Activated naive CD8-positive, alpha-beta T cell (primary cell): ENCODE measurements around the gene PSMC3.

Source experiments
- H3K27ac Mint-ChIP-seq: one replicate; pipeline ENCODE4 v1.8.0; 2021; ENCODE audit warnings: mixed read lengths
- H3K27me3 Mint-ChIP-seq: one replicate; pipeline ENCODE4 v1.8.0; 2021; ENCODE audit warnings: mixed read lengths
- H3K36me3 Mint-ChIP-seq: one replicate; pipeline ENCODE4 v1.8.0; 2021; ENCODE audit warnings: mixed read lengths
- H3K4me1 Mint-ChIP-seq: one replicate; pipeline ENCODE4 v1.8.0; 2021; ENCODE audit warnings: low read depth, mixed read lengths
- H3K4me3 Mint-ChIP-seq: one replicate; pipeline ENCODE4 v1.8.0; 2021; ENCODE audit warnings: mild to moderate bottlenecking, mixed read lengths
- H3K9me3 Mint-ChIP-seq: one replicate; pipeline ENCODE4 v1.8.0; 2021; ENCODE audit warnings: low read depth, mixed read lengths

The PSMC3 gene

GRCh38 chr11:47410370-47411264 lies 15.6 kb downstream of the PSMC3 start:
- peaks cover 3% of the 10 kb centered on the region for H3K36me3 Mint-ChIP-seq
- H3K27me3 Mint-ChIP-seq = no peaks in the 10 kb centered on the region
- peaks cover 16% of the 10 kb centered on the region for H3K4me1 Mint-ChIP-seq
- no peak overlapping the region for H3K27ac Mint-ChIP-seq
- H3K9me3 Mint-ChIP-seq = no peaks in the 10 kb centered on the region
- H3K4me3 Mint-ChIP-seq = peak overlapping the region; percentile 44

GRCh38 chr11:47409440-47410369 lies 16.5 kb downstream of the PSMC3 start:
- Mint-ChIP-seq H3K27me3 (no peaks in the 10 kb centered on the region), H3K27ac (peak overlapping the region; percentile 88), H3K36me3 (peaks cover 3% of the 10 kb centered on the region), H3K4me1 (peaks cover 16% of the 10 kb centered on the region), H3K9me3 (no peaks in the 10 kb centered on the region), H3K4me3 (peak overlapping the region; percentile 92)

GRCh38 chr11:47408598-47409439 lies 17.4 kb downstream of the PSMC3 start:
- H3K9me3 Mint-ChIP-seq = no peaks in the 10 kb centered on the region
- peak overlapping the region; percentile 88 for H3K27ac Mint-ChIP-seq
- peak overlapping the region; percentile 92 for H3K4me3 Mint-ChIP-seq
- no peaks in the 10 kb centered on the region for H3K27me3 Mint-ChIP-seq
- H3K4me1 Mint-ChIP-seq = peaks cover 16% of the 10 kb centered on the region
- peaks cover 1% of the 10 kb centered on the region for H3K36me3 Mint-ChIP-seq

- Mint-ChIP-seq H3K27me3 (no peaks in the 10 kb centered on the region), H3K4me1 (peaks cover 16% of the 10 kb centered on the region), H3K36me3 (no peaks in the 10 kb centered on the region), H3K9me3 (no peaks in the 10 kb centered on the region), H3K27ac (peak within 1 kb of the TSS; percentile 97), H3K4me3 (peak within 1 kb of the TSS; percentile 92)
These were observed 18.3 kb downstream of the PSMC3 start, which contains the start of gene SLC39A13 for GRCh38 chr11:47407746-47408590. TSS of gene SLC39A13 (plus strand) at chr11:47408590. CDS start at chr11:47410095, 1,505 bp downstream.

GRCh38 chr11:47406896-47407745 lies 19.1 kb downstream of the PSMC3 start:
- Mint-ChIP-seq H3K27me3 (no peaks in the 10 kb centered on the region), H3K4me3 (peak overlapping the region; percentile 92), H3K9me3 (no peaks in the 10 kb centered on the region), H3K27ac (peak overlapping the region; percentile 97), H3K4me1 (peaks cover 16% of the 10 kb centered on the region), H3K36me3 (no peaks in the 10 kb centered on the region)

GRCh38 chr11:47403571-47403970 lies 22.7 kb downstream of the PSMC3 start:
- Mint-ChIP-seq H3K27ac (no peak overlapping the region), H3K9me3 (no peaks in the 10 kb centered on the region), H3K36me3 (no peaks in the 10 kb centered on the region), H3K4me1 (peaks cover 24% of the 10 kb centered on the region), H3K4me3 (no peak overlapping the region), H3K27me3 (no peaks in the 10 kb centered on the region)

- H3K27me3 Mint-ChIP-seq = no peaks in the 10 kb centered on the region
- peaks cover 27% of the 10 kb centered on the region for H3K4me1 Mint-ChIP-seq
- no peaks in the 10 kb centered on the region for H3K36me3 Mint-ChIP-seq
- no peaks in the 10 kb centered on the region for H3K9me3 Mint-ChIP-seq
- H3K27ac Mint-ChIP-seq = peak overlapping the region; percentile 72
- H3K4me3 Mint-ChIP-seq = no peak overlapping the region
These were observed 23.1 kb downstream of the PSMC3 start for GRCh38 chr11:47403135-47403534.

GRCh38 chr11:47400768-47401279 lies 25.4 kb downstream of the PSMC3 start:
- H3K9me3 Mint-ChIP-seq = no peaks in the 10 kb centered on the region
- H3K27ac Mint-ChIP-seq = peak overlapping the region; percentile 86
- no peaks in the 10 kb centered on the region for H3K27me3 Mint-ChIP-seq
- H3K36me3 Mint-ChIP-seq = no peaks in the 10 kb centered on the region
- H3K4me1 Mint-ChIP-seq = peaks cover 18% of the 10 kb centered on the region
- H3K4me3 Mint-ChIP-seq = peak overlapping the region; percentile 81

GRCh38 chr11:47399860-47400767 lies 26.1 kb downstream of the PSMC3 start:
- Mint-ChIP-seq H3K27ac (peak overlapping the region; percentile 86), H3K4me3 (peak overlapping the region; percentile 81), H3K36me3 (no peaks in the 10 kb centered on the region), H3K27me3 (no peaks in the 10 kb centered on the region), H3K4me1 (peaks cover 24% of the 10 kb centered on the region), H3K9me3 (no peaks in the 10 kb centered on the region)

- Mint-ChIP-seq H3K27ac (peak overlapping the region; percentile 66), H3K4me1 (peaks cover 32% of the 10 kb centered on the region), H3K9me3 (no peaks in the 10 kb centered on the region), H3K36me3 (no peaks in the 10 kb centered on the region), H3K27me3 (no peaks in the 10 kb centered on the region), H3K4me3 (peak overlapping the region; percentile 31)
These were observed 27.7 kb downstream of the PSMC3 start for GRCh38 chr11:47398551-47398950.

GRCh38 chr11:47398011-47398410 lies 28.2 kb downstream of the PSMC3 start:
- Mint-ChIP-seq H3K27ac (peak overlapping the region; percentile 22), H3K36me3 (no peaks in the 10 kb centered on the region), H3K4me1 (peaks cover 34% of the 10 kb centered on the region), H3K27me3 (no peaks in the 10 kb centered on the region), H3K4me3 (no peak overlapping the region), H3K9me3 (no peaks in the 10 kb centered on the region)

- Mint-ChIP-seq H3K36me3 (no peaks in the 10 kb centered on the region), H3K4me1 (peaks cover 39% of the 10 kb centered on the region), H3K9me3 (no peaks in the 10 kb centered on the region), H3K27ac (peak overlapping the region; percentile 95), H3K27me3 (no peaks in the 10 kb centered on the region), H3K4me3 (no peak overlapping the region)
These were observed 30.3 kb downstream of the PSMC3 start for GRCh38 chr11:47396049-47396320.
